SJCRH30 (cell line): ENCODE data around the gene SLC29A2. TPM values are rescaled to one million over a fixed set of nuclear protein-coding genes. Genes with fewer than 3 reads are reported as not detected.

ENCODE experiments used
- DNase-seq, 2 experiments: peaks; one replicate each; pipeline ENCODE4 v3.0.0-alpha.2; 2015 to 2020
- H3K27ac ChIP-seq: fragments of 250-450 bp; sonication (Bioruptor Pico); 2 replicates; pipeline ENCODE4 v1.5.1; 2020; ENCODE audit warnings: mild to moderate bottlenecking, moderate library complexity
- H3K27me3 ChIP-seq: fragments of 250-450 bp; sonication (Bioruptor Pico); 2 replicates; pipeline ENCODE4 v1.5.1; 2020; ENCODE audit warnings: mild to moderate bottlenecking, moderate library complexity
- H3K36me3 ChIP-seq: fragments of 250-450 bp; sonication (Bioruptor Pico); 2 replicates; pipeline ENCODE4 v1.5.1; 2020; ENCODE audit warnings: mild to moderate bottlenecking, moderate library complexity
- H3K4me1 ChIP-seq: fragments of 250-450 bp; sonication (Bioruptor Pico); 2 replicates; pipeline ENCODE4 v1.5.1; 2020; ENCODE audit warnings: mild to moderate bottlenecking, moderate library complexity
- H3K4me3 ChIP-seq: fragments of 250-450 bp; sonication (Bioruptor Pico); 2 replicates; pipeline ENCODE4 v1.5.1; 2020; ENCODE audit warnings: mild to moderate bottlenecking, moderate library complexity
- H3K9me3 ChIP-seq: fragments of 250-450 bp; sonication (Bioruptor Pico); replicated peaks from 2 replicates; pipeline ENCODE4 v1.5.1; 2020; ENCODE audit warnings: mild to moderate bottlenecking, moderate library complexity
- total RNA-seq: library from RNA; depleted of rRNA; stranded (reverse); fragments of >200 nt; shearing (Covaris generic); gene quantifications from 2 replicates; pipeline ENCODE4 v1.2.3, GENCODE V29; 2014; rRNA removed

Gene SLC29A2, protein sequence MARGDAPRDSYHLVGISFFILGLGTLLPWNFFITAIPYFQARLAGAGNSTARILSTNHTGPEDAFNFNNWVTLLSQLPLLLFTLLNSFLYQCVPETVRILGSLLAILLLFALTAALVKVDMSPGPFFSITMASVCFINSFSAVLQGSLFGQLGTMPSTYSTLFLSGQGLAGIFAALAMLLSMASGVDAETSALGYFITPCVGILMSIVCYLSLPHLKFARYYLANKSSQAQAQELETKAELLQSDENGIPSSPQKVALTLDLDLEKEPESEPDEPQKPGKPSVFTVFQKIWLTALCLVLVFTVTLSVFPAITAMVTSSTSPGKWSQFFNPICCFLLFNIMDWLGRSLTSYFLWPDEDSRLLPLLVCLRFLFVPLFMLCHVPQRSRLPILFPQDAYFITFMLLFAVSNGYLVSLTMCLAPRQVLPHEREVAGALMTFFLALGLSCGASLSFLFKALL
- 2.6 TPM in 2 replicates for total RNA-seq

DNA sequence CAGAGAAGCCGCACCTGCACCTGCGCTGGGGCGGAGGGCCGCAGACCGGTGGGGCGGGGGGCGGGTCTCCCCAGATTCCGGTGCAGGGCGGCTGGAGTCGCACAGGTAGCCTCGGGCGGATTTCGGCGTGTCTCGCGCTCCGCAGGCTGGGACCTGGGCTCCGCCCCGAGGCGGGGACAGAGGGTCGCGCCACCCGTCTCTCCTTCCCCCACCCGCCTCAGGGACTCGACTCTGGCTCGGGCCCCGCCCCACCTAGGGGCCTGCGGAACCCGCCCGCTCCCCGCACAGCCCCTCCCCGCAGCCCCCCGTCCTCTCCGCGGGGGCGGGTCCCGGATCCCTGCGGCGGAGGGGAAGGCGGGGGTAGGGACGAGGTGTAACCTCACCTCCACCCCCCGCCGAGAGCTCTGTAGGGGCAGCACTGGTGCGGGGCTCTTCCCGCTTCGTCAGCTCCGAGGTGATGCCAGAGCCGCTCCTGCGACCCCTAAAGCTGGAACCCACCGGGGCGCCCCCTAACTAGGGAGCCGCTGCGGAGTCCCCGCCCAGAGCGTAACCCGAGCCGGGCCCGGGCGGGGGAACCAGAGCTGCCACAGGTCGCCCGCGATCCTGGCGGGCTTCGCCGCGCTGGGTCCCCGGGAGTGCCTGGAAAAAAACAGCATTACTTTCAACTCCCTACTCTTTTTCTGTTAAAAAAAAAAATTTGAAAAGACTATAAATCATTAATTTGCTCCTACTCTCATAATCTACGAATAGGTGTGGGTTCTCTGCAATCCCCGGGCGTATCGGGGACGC is at the start of gene SLC29A2:
TSS of gene SLC29A2 (minus strand) at position 134 of the 789 bp plus-strand sequence. CDS start 169 bp downstream, outside the sequence.
- Histone ChIP-seq H3K4me1 (peaks cover 15% of the 10 kb centered on the region), H3K36me3 (no peaks in the 10 kb centered on the region), H3K4me3 (peak within 1 kb of the TSS; percentile 60), H3K27me3 (no peaks in the 10 kb centered on the region), H3K27ac (peak within 1 kb of the TSS; percentile 6; the same call in 1 of the 2 replicates), H3K9me3 (no peaks in the 10 kb centered on the region)
- peak; percentile 69 for DNase-seq

DNA sequence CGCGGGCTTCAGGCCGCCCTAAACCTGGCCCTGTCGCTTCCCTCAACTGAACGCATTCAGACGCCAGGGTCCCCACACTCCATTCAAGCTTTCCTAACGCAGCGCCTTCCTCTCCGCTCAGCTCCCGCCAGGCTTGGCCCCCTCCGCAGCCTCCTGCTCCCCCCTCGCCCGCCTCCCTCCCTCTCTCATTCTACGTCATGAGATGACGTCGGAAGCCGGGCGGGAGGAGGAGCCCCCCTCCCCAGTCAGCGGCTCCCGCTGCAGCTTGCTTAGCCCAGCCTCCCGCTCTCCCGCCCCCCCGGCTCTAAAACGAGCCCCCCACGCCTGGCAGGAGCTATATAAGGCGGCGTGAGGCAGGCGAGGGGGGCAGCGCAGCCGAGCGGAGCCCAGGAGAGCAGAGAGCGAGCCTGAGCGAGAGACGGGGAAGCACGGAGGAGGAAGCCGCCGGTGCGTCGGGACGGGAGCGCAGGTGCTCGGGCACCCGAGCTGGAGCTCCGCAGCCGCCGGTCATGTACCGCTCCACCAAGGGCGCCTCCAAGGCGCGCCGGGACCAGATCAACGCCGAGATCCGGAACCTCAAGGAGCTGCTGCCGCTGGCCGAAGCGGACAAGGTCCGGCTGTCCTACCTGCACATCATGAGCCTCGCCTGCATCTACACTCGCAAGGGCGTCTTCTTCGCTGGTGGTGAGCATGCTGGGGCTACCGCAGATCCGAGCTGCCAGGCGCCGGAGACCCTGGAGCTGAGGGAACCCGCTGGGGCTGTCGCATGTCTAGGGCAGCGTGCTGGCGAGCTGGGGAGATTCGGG is 49.3 kb upstream of the SLC29A2 start, which contains the start of gene NPAS4:
TSS of gene NPAS4 (plus strand) at position 365 of the 806 bp plus-strand sequence. CDS start at position 510, 145 bp downstream.
- no peaks in the 10 kb centered on the region; the same call in 1 of the 2 replicates for H3K27me3 ChIP-seq
- no peak within 1 kb of the TSS for H3K4me3 ChIP-seq
- H3K9me3 ChIP-seq, result no peaks in the 10 kb centered on the region; the same call in 1 of the 2 replicates
- DNase-seq, result no peak
- H3K36me3 ChIP-seq, result no peaks in the 10 kb centered on the region
- H3K27ac ChIP-seq, result no peak within 1 kb of the TSS
- no peaks in the 10 kb centered on the region for H3K4me1 ChIP-seq

DNA sequence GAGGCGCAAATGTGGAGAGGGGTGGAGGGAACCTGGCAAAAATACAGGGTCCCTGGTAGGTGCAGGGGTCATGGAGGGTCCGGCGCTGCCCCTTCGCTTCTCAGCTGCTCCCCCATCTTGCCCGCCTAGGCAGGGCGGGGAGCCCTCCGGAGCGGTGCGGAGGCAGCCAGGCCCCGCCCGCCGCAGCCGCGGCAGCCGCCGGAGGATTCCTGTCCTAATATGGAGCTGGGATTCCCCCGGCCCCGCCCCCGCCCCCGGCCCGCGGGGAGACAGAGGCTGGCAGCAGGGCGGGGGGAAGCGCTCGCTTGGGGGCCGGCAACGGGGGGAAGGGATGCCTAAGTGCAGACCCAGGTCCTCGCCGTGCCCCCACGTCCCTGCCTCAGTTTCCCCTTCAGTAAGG is 48.3 kb upstream of the SLC29A2 start:
- Histone ChIP-seq H3K27me3 (no peaks in the 10 kb centered on the region; the same call in 1 of the 2 replicates), H3K36me3 (no peaks in the 10 kb centered on the region), H3K27ac (no peak overlapping the region), H3K9me3 (no peaks in the 10 kb centered on the region; the same call in 1 of the 2 replicates), H3K4me1 (no peaks in the 10 kb centered on the region), H3K4me3 (no peak overlapping the region)
- DNase-seq, result no peak

DNA sequence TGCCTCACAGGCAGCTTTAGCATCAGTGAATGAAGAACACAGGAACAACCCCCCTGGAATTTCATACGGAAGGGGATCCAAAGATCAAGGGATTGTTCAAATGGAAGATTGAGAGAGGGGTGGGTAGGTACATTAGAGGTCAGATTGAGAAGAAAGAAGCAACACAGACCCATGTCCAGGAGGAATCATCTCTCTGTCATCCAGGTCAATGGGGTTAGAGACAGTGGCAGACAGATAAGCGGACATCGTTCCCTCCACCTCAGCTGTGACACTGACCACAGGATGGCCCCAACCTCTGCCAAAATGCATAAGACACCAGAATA is 47.4 kb upstream of the SLC29A2 start:
- no peak overlapping the region for H3K4me3 ChIP-seq
- no peak for DNase-seq
- H3K9me3 ChIP-seq, result no peaks in the 10 kb centered on the region; the same call in 1 of the 2 replicates
- H3K36me3 ChIP-seq, result no peaks in the 10 kb centered on the region
- H3K4me1 ChIP-seq, result no peaks in the 10 kb centered on the region
- no peaks in the 10 kb centered on the region; the same call in 1 of the 2 replicates for H3K27me3 ChIP-seq
- H3K27ac ChIP-seq, result no peak overlapping the region

DNA sequence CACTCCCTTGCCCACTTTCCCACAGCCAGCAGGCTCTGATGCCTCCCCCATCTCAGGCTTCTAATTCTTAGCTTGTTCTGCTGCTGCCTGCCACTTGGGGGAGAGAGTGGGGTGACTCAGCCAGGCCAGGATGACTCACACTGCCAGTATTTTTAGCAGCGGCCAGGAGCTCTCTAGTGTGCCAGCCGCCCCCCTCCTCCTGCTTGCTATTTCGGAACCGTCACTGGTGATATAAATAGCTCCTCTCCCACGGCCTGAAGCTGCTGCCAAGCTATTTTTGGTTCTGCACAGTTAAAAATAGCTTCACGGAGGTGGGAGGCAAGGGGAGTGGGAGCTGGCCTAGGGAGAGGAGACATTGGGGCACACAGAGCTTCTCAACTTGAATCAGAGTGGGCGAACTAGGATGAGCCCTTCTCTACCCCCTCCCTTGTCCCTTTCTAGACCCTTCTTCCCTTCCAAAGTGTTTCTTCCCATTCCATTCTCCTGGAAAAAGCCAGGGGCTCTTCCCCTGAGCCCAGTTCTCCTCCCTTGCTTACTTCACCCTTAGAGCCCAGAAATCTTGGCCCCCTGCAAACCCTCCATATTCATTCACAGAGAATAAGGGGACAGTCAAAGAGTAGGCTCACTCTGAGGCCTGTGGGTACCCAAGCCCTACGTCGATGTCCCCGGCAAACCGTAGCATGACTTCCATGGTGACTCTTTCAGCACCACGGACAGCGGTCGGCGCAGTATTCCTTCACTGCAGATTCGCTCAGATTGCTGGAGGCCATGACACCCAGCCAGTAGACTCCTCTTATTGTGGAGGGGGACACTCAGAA is 46.8 kb upstream of the SLC29A2 start:
- H3K9me3 ChIP-seq, result no peaks in the 10 kb centered on the region; the same call in 1 of the 2 replicates
- DNase-seq, result peak; percentile 73 to 76
- H3K27ac ChIP-seq, result no peak overlapping the region
- no peaks in the 10 kb centered on the region; the same call in 1 of the 2 replicates for H3K27me3 ChIP-seq
- no peaks in the 10 kb centered on the region for H3K36me3 ChIP-seq
- no peaks in the 10 kb centered on the region for H3K4me1 ChIP-seq
- H3K4me3 ChIP-seq, result no peak overlapping the region

DNA sequence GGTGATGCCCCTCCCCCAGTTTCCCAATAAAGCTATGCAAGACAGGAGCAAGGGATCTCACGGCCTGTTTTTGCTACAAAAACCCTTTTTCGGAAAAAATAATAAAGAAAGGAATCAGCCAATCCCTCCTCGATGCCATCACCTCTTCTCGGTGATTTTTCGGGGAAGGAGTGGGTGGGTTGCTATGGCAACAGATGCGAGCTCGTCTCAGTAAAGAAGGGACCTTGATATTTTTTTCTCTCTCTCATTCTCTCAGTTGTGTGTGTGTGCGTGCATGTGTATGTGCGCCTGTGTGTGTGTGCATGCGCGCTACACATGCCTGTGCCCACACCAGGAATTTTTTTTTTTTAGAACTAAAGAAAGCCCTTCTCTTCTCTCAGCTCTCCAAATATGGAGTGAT is 45.4 kb upstream of the SLC29A2 start:
- no peak for DNase-seq
- H3K4me3 ChIP-seq, result no peak overlapping the region
- no peaks in the 10 kb centered on the region for H3K4me1 ChIP-seq
- H3K27ac ChIP-seq, result no peak overlapping the region
- H3K27me3 ChIP-seq, result no peaks in the 10 kb centered on the region; the same call in 1 of the 2 replicates
- no peaks in the 10 kb centered on the region; the same call in 1 of the 2 replicates for H3K9me3 ChIP-seq
- H3K36me3 ChIP-seq, result no peaks in the 10 kb centered on the region

DNA sequence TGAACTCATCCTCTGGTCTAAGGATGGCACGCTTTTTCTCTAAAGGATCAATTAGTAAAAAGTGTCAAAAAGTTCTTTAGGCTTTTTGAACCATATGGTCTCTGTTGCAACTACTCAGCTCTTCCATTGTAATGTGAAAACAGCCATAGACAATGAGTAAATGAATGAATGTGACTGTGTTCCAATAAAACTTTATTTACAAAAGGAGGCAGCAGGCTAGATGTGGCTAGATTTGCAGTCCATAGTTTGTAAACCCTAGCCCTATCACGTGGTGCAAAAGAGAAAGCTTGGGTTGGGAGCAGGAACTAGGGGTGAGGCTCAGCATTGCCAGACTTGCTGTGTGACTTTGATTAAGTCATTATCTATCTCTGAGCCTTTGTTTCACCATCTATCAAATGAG is 43.9 kb upstream of the SLC29A2 start:
- Histone ChIP-seq H3K9me3 (no peaks in the 10 kb centered on the region), H3K4me3 (no peak overlapping the region), H3K27ac (no peak overlapping the region), H3K27me3 (no peaks in the 10 kb centered on the region; the same call in 1 of the 2 replicates), H3K4me1 (no peaks in the 10 kb centered on the region), H3K36me3 (no peaks in the 10 kb centered on the region)
- DNase-seq, result no peak

DNA sequence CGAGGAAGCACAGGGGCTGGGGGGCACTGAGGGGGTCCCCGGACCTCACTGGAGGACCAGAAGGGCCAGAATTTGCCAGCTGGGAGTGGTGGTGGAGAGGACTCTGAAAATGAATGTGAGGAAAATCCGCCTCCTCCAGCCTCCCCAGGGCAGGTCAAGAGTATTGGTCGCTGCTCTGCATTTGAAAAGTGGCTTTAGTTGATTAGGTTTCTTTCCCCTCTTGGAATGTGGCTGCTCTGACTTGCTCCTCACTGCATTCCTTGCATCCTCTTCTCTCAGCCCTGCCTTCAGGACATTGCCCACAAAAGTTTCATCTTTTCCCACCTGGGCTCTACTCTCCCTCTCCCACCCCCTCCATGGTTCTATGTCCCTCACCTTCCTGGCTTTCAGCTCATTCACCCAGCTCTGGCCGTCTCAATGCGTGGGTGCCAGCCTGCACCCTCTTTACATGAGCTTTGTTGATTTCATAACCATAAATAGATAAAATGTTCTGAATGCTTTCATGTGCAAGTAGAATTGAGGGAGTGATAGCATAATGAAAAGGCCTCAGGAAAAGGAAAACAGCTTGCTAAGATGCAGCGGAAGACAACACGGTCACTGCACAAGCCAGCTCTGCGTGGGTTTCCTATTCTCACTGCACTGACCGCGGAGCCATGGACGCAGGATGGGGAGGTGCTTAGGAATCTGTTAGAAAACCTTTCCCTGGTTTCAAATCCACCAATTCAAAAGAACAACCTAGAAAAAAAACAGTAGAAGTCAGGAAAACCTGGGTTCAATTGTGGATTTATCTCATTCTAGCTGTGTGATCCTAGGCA is 42.8 kb upstream of the SLC29A2 start:
- no peak for DNase-seq
- Histone ChIP-seq H3K4me3 (no peak overlapping the region), H3K36me3 (no peaks in the 10 kb centered on the region), H3K9me3 (no peaks in the 10 kb centered on the region), H3K27ac (no peak overlapping the region), H3K27me3 (peaks cover 4% of the 10 kb centered on the region; the same call in 1 of the 2 replicates), H3K4me1 (no peaks in the 10 kb centered on the region)

DNA sequence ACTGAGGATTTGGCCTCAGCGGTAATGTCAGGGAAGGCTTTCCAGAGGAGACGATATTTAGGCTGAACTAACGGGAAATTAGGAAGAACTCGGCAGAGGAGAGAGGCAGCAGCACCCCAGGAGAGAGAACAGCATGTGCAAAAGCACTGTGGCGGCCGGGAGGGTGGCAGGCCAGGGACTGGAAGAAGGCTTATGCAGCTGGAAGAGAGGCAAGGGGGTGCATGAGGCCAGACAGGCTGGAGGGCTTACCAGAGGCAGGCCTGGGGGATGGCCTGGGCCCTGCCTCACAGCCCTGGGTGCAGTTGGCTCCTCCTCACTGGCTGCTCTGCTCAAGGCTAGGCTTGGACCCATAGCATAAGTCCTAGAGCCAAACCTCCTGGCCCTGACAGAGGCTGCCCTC is 41.6 kb upstream of the SLC29A2 start:
- H3K27ac ChIP-seq, result no peak overlapping the region
- no peaks in the 10 kb centered on the region for H3K9me3 ChIP-seq
- no peaks in the 10 kb centered on the region for H3K4me1 ChIP-seq

DNA sequence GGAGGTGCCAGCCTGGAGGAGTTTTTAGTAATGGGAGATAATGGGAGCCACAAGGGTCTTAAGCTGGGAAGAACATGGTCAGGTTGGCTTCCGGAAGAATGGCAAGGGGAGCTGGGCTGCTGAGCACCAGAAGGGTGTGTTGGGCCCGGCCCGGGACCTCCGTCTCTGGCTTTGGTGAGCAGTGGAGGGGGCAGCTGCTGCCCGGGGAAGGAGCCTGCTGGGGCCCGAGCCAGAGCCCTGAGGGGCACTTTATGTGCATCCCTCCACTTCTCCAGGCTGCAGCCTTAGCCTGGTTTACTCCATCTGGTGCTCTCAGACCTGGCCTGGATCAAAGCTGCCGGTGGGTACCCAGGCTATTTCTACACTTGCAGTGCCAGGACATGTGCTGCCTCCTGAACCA is 40.5 kb upstream of the SLC29A2 start:
- no peak for DNase-seq
- H3K4me1 ChIP-seq, result no peaks in the 10 kb centered on the region
- no peaks in the 10 kb centered on the region for H3K36me3 ChIP-seq
- H3K9me3 ChIP-seq, result no peaks in the 10 kb centered on the region
- H3K27ac ChIP-seq, result no peak overlapping the region
- H3K4me3 ChIP-seq, result no peak overlapping the region
- H3K27me3 ChIP-seq, result peaks cover 8% of the 10 kb centered on the region; the same call in 1 of the 2 replicates

More for the DNA sequence above, 41.6 kb upstream of the SLC29A2 start:
- no peak for DNase-seq
- peaks cover 4% of the 10 kb centered on the region; the same call in 1 of the 2 replicates for H3K27me3 ChIP-seq
- no peak overlapping the region for H3K4me3 ChIP-seq
- H3K36me3 ChIP-seq, result no peaks in the 10 kb centered on the region

DNA sequence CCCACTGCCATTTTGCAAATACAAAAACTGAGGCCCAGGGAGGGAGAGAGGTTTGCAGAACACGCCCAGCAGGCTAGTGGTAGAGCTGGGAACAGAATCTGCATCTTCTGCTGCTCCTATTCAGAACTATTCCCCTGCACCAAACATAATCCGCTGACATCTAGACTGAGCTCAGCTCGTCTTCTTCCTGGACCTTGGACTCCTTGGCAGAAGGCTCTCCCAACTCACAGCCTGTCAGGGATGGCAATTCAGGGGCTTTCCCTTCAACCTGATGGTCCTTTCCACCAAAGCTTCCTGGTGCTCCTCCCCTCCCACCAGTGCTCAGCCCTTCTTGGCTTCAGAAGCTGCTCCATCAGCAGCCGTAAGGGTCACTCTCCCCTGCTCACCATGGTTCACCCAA is 39.8 kb upstream of the SLC29A2 start:
- Histone ChIP-seq H3K9me3 (no peaks in the 10 kb centered on the region), H3K4me1 (no peaks in the 10 kb centered on the region), H3K27me3 (peaks cover 10% of the 10 kb centered on the region), H3K4me3 (no peak overlapping the region), H3K27ac (no peak overlapping the region), H3K36me3 (no peaks in the 10 kb centered on the region)
- DNase-seq, result no peak

DNA sequence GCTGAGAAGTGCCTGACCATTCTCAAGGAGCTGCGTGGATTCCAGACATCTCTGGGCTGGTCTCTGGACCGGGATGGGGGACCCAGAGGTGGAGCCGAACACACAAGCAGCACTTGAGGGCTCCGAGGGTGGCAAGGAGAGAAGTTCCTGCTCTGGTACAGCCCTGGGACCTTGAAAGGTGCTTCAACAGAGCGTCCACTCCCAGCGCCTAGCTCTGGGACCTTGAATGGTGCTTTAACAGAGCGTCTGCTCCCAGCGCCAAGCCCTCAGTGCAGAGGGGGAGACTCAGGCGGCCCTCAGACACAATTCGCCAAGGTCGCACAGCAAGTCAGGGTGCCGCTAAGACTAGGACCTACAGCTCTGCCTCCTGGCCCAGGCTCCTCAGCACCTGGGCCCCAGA is 38.6 kb upstream of the SLC29A2 start:
- no peaks in the 10 kb centered on the region for H3K4me1 ChIP-seq
- H3K27ac ChIP-seq, result no peak overlapping the region
- no peaks in the 10 kb centered on the region for H3K36me3 ChIP-seq
- DNase-seq, result no peak
- H3K27me3 ChIP-seq, result peaks cover 12% of the 10 kb centered on the region; the same call in 1 of the 2 replicates
- H3K4me3 ChIP-seq, result no peak overlapping the region
- no peaks in the 10 kb centered on the region for H3K9me3 ChIP-seq

DNA sequence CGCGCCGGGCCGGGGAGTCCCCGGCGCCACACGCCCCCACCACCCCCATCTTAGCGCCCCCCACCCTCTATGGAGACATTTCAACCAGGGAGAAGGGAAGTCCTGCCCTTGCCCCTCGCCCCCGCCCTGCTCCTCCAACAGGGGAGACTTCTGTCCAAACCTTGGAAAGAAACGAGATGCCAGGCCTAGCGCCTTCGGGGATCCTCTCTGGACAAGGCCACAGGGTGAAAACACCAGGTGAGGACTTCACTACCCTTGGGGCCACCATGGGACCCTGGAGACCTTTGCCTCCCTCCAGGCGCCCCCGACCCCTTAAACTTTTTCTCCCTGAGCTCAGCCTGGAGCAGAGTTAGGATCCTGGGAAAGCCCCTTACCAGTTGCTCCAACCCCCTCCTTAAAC is 37.7 kb upstream of the SLC29A2 start:
- no peaks in the 10 kb centered on the region for H3K9me3 ChIP-seq
- no peaks in the 10 kb centered on the region for H3K36me3 ChIP-seq
- no peak overlapping the region; the same call in 1 of the 2 replicates for H3K4me3 ChIP-seq
- no peak overlapping the region for H3K27ac ChIP-seq
- H3K4me1 ChIP-seq, result no peaks in the 10 kb centered on the region
- peaks cover 12% of the 10 kb centered on the region; the same call in 1 of the 2 replicates for H3K27me3 ChIP-seq
- no peak for DNase-seq
